GM21390 (cell line): ENCODE measurements around the gene STAT2.

Source experiments
- ATAC-seq: cut with Tn5 transposase; IDR thresholded peaks from one replicate; pipeline ENCODE4 v1.9.1; 2021; ENCODE audit not compliant: unreplicated experiment

Gene STAT2

DNA sequence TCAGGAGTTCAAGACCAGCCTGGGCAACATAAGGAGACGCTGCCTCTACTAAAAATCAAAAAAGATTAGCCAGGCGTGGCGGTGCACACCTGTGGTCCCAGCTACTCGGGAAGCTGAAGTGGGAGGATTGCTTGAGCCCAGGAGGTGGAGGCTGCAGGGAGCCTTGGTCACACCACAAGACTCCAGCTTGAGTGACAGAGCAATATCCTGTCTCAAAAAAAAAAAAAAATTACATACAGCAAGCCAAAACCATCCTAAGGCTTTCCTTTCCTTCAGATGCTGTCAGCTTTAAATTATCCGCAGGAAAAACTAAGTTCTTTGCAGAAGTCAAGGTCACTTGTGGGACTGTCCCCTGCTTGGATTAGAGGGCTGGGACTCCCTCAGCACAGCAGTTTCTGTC is 61.1 kb downstream of the STAT2 start:
- ATAC-seq, result no peak

DNA sequence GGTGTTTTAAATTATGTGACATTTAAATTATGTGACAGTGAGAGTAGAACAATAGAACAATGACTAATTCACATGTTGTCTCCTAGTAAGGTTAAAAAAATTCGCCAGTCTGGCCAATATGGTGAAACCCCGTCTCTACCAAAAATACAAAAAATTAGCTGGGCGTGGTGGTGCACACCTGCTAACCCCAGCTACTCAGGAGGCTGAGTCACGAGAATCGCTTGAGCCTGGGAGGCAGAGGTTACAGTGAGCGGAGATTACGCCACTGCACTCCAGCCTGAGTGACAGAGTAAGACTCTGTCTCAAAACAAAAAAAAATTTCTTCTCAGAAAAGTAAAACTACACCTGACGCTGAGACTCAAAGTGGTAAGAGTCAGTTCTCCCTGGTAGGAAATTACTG is 62.5 kb downstream of the STAT2 start:
- no peak for ATAC-seq

DNA sequence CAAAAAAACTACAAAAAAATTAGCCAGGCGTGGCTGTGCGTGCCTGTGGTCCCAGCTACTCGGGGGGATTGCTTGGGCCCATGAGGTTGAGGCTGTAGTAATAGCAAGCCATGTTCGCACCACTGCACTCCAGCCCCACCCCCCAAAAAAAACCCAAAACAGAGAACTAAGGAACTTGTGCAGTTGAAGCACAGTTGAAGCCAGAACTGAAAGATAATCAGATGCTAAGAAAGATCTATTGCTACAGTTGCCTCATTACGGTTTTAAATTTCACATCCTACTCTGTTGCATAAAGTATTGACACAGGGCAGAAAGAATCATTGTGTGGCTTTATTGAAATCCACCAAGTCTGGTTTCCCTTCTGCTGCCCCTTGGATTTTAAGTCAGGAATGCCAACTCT is 63.6 kb downstream of the STAT2 start:
- ATAC-seq, result no peak

GRCh38 chr12:56293795-56294194 is 66.1 kb downstream of the STAT2 start:
- ATAC-seq, result no peak
